MCF 10A (cell line): ENCODE measurements around the gene FUOM. TPM values are rescaled to one million over a fixed set of nuclear protein-coding genes. Genes with fewer than 3 reads are reported as not detected.

Experiments used
- BruUV-seq: library from RNA; stranded (reverse); fragments of 400-500 nt; replicated peaks from 2 replicates; lab custom pipeline; 2021; lab: Mats Ljungman, UMichigan
- CTCF ChIA-PET: fragments of 300-600 bp; sonication (Branson Sonifier 250); formaldehyde crosslinking; extraction: SDS; loops from one replicate; lab custom pipeline; 2021; ENCODE audit warnings: antibody characterized with exemption, inconsistent platforms; lab: Yijun Ruan, JAX
- POLR2A ChIA-PET: fragments of 300-600, 350-650 bp; sonication (Branson Sonifier 250); formaldehyde crosslinking; extraction: SDS; loops from one replicate; lab custom pipeline; 2020; ENCODE audit warnings: antibody characterized with exemption, inconsistent platforms; lab: Yijun Ruan, JAX
- DNase-seq: peaks from one replicate; pipeline ENCODE4 v3.0.0-alpha.2; 2018; ENCODE audit not compliant: unreplicated experiment
- H3K27ac Mint-ChIP-seq: one replicate; pipeline ENCODE4 v1.8.0; 2022; ENCODE audit warnings: mild to moderate bottlenecking, low read depth, mixed read lengths; ENCODE audit not compliant: unreplicated experiment
- H3K27me3 Mint-ChIP-seq: one replicate; pipeline ENCODE4 v1.8.0; 2022; ENCODE audit warnings: mixed read lengths; ENCODE audit not compliant: insufficient read depth, unreplicated experiment
- H3K36me3 Mint-ChIP-seq: one replicate; pipeline ENCODE4 v1.8.0; 2022; ENCODE audit warnings: mild to moderate bottlenecking, moderate library complexity, mixed read lengths; ENCODE audit not compliant: insufficient read depth, unreplicated experiment
- H3K4me1 Mint-ChIP-seq: one replicate; pipeline ENCODE4 v1.8.0; 2022; ENCODE audit warnings: mixed read lengths; ENCODE audit not compliant: insufficient read depth, unreplicated experiment
- H3K4me3 Mint-ChIP-seq: one replicate; pipeline ENCODE4 v1.8.0; 2022; ENCODE audit warnings: mild to moderate bottlenecking, moderate library complexity, mixed read lengths; ENCODE audit not compliant: unreplicated experiment
- H3K9me3 Mint-ChIP-seq: one replicate; pipeline ENCODE4 v1.8.0; 2022; ENCODE audit warnings: mixed read lengths; ENCODE audit not compliant: unreplicated experiment
- intact Hi-C: fragments of 100-400 bp; cut with micrococcal nuclease; formaldehyde crosslinking; loops from 2 replicates; pipeline ENCODE4 v1.14.1; 2022
- total RNA-seq: library from RNA; stranded (reverse); gene quantifications from 2 replicates; pipeline ENCODE4 v1.2.3, GENCODE V29; 2022
- TF ChIP-seq, protein P1 (sequence below): fragments of 200-600 bp; IDR thresholded peaks from one replicate; pipeline ENCODE4 v1.8.0; 2022; ENCODE audit warnings: antibody characterized with exemption, mild to moderate bottlenecking; ENCODE audit not compliant: unreplicated experiment

FUOM gene
- total RNA-seq, 1 experiment from 2014 or later: 22.6 TPM

DNA sequence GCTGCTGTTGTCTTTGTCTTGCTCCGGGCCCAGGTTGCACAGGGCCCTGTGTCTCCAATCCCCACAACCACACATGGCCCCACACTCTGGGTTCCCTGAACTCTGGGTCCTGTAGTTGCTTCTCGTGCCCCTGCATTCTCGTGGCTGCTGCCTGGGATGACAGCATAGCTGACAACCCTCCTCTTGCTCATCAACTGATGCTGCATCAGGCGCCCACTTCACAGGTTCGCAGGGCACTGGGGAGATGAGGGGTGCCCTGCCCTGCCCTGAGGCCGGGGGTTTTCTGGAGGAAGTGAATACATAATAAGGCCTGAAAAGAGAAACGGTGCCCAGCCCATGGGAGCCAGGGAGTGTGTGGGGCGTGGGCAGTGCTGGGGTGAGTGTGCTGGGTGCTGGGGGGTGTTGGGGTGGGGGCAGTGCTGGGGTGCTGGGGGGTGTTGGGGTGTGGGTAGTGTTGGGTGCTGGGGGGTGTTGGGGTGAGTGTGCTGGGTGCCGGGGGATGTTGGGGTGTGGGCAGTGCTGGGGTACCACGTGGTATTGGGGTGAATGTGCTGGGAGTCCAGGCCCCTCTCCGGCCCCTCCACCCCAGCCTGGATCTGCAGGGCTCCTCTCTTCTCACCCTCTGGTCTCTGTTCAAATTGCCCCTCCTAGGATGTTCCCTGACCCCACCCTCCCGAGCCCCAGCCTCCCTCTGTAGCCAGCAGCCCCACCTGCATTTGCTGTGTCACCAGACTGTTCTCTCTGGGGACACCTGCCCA, 34.1 kb upstream of the FUOM start:
- H3K36me3 Mint-ChIP-seq: peaks cover under 1% of the 10 kb centered on the region
- no peaks in the 10 kb centered on the region for H3K27me3 Mint-ChIP-seq
- no peaks in the 10 kb centered on the region for H3K9me3 Mint-ChIP-seq
- H3K4me3 Mint-ChIP-seq: no peak overlapping the region
- TF ChIP-seq, protein P1, sequence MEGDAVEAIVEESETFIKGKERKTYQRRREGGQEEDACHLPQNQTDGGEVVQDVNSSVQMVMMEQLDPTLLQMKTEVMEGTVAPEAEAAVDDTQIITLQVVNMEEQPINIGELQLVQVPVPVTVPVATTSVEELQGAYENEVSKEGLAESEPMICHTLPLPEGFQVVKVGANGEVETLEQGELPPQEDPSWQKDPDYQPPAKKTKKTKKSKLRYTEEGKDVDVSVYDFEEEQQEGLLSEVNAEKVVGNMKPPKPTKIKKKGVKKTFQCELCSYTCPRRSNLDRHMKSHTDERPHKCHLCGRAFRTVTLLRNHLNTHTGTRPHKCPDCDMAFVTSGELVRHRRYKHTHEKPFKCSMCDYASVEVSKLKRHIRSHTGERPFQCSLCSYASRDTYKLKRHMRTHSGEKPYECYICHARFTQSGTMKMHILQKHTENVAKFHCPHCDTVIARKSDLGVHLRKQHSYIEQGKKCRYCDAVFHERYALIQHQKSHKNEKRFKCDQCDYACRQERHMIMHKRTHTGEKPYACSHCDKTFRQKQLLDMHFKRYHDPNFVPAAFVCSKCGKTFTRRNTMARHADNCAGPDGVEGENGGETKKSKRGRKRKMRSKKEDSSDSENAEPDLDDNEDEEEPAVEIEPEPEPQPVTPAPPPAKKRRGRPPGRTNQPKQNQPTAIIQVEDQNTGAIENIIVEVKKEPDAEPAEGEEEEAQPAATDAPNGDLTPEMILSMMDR: no peak
- H3K4me1 Mint-ChIP-seq: no peaks in the 10 kb centered on the region
- no peak overlapping the region for H3K27ac Mint-ChIP-seq
- ChIA-PET POLR2A (interaction anchor here (3.3 kb wide), 1 partner anchor 19 kb away, joined by 9 read pairs; the partner anchor contains the start of gene ECHS1), CTCF (interaction anchor here (0.9 kb wide), 1 partner anchor 62 kb away, joined by 4 read pairs; no protein-coding TSS in a partner anchor)
- no TSS peak for BruUV-seq
- intact Hi-C loops: loop anchor here (10.0 kb wide), 1 partner anchor 67 kb away; no protein-coding TSS in a partner anchor
- no peak for DNase-seq

DNA sequence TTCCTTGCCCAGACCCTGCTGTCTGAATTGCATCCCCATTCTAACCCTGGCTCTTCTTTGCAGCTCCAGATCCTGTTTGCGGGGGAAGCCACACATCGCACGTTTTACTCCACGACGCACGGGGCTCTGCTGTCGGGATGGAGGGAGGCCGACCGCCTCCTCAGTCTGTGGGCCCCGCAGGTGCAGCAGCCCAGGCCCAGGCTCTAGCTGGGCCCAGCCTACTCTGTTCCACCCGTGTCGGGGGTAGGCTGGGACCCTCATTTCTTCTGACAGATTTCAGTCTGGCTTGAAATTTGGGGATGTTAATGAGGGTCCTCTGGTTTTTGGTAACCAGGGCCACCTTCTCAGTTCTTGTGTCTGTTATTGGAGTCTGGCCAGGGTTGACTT, 33.4 kb upstream of the FUOM start:
- peak overlapping the region; percentile 35 for H3K27ac Mint-ChIP-seq
- H3K9me3 Mint-ChIP-seq: no peaks in the 10 kb centered on the region
- no TSS peak for BruUV-seq
- no peaks in the 10 kb centered on the region for H3K27me3 Mint-ChIP-seq
- ChIA-PET POLR2A (interaction anchor here (1.1 to 3.3 kb wide), 3 partner anchors 13 to 83 kb away, joined by 3 to 9 read pairs (median 5); partner anchors contain the start of gene ECHS1), CTCF (interaction anchor here (0.9 kb wide), 1 partner anchor 61 kb away, joined by 4 read pairs; no protein-coding TSS in a partner anchor)
- no peaks in the 10 kb centered on the region for H3K4me1 Mint-ChIP-seq
- TF ChIP-seq, protein P1: no peak
- H3K36me3 Mint-ChIP-seq: no peaks in the 10 kb centered on the region
- no peak overlapping the region for H3K4me3 Mint-ChIP-seq
- intact Hi-C loops: loop anchor here (10.0 kb wide), 1 partner anchor 66 kb away; no protein-coding TSS in a partner anchor
- DNase-seq: no peak

DNA sequence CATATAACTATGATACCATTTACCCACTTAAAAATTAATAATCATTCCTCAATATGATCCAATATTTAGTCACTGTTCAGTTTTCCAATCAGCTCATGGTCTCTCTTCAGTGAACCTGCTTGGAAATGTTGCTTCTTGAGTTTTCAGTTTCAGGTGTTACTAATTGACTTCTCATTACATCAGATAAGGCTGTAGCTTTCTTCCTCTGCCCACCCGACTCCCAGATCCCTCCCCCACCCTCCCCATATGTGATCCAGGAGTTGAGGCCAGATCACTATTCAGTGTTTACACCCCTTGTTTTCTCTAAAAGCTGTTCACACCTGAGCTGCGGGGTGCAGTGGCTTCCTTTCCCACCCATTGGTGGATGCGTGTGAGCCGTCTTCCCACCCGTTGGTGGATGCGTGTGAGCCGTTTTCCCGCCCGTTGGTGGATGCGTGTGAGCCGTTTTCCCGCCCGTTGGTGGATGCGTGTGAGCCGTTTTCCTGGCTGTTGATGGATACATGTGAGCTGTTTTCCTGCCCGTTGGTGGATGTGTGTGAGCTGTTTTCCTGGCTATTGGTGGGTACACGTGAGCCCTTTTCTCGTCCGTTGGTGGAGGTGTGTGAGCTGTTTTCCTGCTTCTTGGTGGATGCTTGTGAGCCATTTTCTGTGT, 32.9 kb upstream of the FUOM start:
- no TSS peak for BruUV-seq

More for the DNA sequence above, 32.9 kb upstream of the FUOM start:
- H3K9me3 Mint-ChIP-seq: no peaks in the 10 kb centered on the region
- TF ChIP-seq, protein P1: no peak
- intact Hi-C loops: loop anchor here (10.0 kb wide), 1 partner anchor 66 kb away; no protein-coding TSS in a partner anchor
- no peaks in the 10 kb centered on the region for H3K36me3 Mint-ChIP-seq
- H3K4me1 Mint-ChIP-seq: no peaks in the 10 kb centered on the region
- POLR2A ChIA-PET: interaction anchor here (1.1 to 1.3 kb wide), 2 partner anchors 13 to 83 kb away, joined by 3 to 5 read pairs; no protein-coding TSS in a partner anchor
- peak overlapping the region; percentile 35 for H3K27ac Mint-ChIP-seq
- DNase-seq: no peak
- H3K4me3 Mint-ChIP-seq: no peak overlapping the region
- no peaks in the 10 kb centered on the region for H3K27me3 Mint-ChIP-seq
- CTCF ChIA-PET: interaction anchor here (1.4 kb wide), 1 partner anchor 61 kb away, joined by 6 read pairs; no protein-coding TSS in a partner anchor
